ENCODE measurements around the gene FGFBP2. TPM values are rescaled to one million over a fixed set of nuclear protein-coding genes. Genes with fewer than 3 reads are reported as not detected.

Gene FGFBP2, protein sequence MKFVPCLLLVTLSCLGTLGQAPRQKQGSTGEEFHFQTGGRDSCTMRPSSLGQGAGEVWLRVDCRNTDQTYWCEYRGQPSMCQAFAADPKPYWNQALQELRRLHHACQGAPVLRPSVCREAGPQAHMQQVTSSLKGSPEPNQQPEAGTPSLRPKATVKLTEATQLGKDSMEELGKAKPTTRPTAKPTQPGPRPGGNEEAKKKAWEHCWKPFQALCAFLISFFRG
- 2.7 TPM for total RNA-seq
- long read RNA-seq = 0 reads

DNA sequence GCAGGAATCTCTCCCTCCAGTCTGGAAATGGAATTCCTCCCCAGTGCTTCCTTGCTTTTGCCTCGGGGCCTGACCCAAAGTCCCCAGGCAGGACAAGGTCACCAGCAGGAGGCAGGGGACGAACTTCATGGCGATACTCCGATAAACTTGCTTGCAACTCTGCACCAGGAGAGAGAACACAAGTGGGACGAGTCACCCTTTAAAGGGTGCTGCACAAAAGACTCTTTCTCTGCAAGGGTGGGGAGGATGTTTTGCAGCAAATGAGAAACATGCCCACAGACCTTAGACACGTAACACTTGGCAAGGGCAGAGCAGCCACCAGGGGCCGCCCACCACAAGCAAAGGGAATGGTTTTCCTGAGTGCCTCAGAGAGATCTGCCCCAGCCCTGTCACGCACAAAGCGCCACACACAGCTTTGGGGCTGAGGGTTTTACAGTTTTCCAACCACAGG lies at the start of gene FGFBP2:
Gene FGFBP2, minus strand, starts transcription at position 175 of the 451 bp plus-strand sequence. Its CDS starts 46 bp downstream, at position 129.
- DNase-seq (ENCODE audit: missing footprints) = peak; percentile 69
- intact Hi-C loops (cut with DNase I) = loop anchor here (5.0 kb wide), 1 partner anchor 39 kb away; no protein-coding TSS in a partner anchor
- ATAC-seq = peak; percentile 67

DNA sequence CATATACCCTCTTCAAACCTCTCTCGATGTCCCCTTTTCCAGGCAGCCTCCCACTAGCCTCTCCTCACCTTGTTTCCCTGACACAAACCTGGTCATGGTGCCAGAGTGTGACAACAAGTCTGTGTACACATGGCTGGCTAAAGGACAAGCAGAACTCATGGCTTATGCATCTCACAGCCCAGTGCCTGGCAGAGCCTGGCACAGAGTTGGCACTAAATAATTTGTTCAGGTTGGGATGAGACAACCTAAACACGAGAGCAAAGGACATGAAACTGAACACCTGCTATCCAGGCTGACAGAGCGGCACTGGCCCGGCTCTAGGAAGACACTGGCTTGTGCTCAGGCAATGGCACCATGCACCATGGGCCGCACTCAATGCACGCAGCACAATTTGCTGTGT lies 48.2 kb upstream of the FGFBP2 start:
- ATAC-seq = no peak
- DNase-seq (ENCODE audit: missing footprints) = no peak
- intact Hi-C loops (cut with DNase I) = no loop called here

DNA sequence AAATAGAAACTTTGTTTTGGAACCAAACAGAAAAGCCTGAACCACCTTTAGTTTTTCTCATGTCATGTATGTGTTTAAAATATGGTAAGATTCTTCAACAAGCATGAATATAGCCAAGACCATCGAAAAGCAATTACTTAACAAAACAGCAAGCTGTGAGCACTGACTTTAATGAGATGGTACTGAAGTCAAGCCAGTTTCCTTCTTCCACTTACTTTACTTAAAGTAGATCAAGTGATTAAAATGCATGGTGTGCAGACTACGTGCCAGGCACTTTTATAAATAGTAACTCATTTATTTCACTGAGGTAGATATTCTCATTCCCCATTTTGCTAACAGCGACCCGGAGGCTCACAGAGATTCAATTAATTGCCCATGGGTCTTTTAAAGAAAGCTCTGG lies 46.2 kb upstream of the FGFBP2 start:
- intact Hi-C loops (cut with DNase I) = no loop called here
- DNase-seq (ENCODE audit: missing footprints) = no peak
- no peak for ATAC-seq

DNA sequence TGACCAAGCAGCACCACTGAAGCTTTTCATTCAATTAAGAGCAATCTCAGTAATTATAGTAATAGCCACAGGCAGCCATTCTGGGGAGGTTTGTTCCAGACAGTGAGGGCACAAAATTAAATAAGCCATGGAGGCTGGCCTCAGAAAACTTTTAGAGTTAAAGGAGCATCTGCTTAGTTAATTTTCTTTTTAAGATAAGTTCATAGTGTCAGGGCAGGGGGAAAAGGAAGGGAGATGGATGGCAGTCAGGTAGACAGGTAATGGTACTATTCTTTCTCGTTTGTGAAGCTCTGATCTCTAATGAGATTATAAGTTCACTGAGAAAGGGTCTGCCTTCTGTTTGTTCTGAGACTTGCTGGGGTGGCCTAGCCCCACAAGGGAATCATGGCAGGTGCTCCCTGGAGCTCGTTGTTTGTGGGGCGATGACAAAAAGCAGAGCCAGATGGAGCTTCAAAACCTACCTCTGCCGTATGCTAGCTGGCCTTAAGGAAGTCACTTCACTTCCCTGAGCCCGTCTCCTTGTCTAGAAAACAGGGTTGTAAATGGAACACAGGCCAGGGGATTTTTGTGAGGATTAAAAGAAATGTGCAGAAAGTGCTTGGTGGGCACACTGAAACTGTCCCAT lies 44.6 kb upstream of the FGFBP2 start:
- DNase-seq (ENCODE audit: missing footprints) (no peak), ATAC-seq (no peak)
- intact Hi-C loops (cut with DNase I) = no loop called here

DNA sequence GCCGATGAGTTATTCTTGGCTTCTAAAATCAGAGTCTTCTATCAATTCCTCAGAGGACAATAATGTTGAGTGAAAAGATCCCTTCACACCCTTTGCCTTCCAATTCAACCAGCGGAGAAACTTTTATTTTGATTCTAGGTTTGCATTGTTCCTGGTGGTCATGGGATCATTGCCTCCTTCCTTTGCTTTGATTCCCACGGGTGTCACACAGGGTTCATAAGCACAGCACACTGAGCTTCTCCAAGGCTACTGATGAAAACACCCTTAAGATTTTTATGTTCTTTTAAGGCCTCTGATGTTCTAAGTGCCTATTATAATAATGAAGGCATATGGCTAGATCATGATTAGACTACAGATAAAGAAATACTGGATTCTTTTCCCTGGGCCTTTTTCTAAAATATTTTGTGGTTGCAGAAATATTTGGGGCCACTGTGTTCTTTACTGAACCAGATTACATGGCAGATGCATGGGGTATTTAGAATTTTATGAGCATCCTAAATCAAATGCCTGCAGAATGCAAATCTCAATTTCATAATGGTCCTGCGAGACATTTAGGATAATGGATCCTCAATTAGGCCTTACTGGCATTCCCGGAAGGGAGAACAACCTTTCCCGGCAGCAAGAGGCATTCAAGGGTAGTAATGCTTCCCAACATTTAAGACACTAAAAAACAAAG lies 43.9 kb upstream of the FGFBP2 start:
- ATAC-seq = no peak
- no peak for DNase-seq (ENCODE audit: missing footprints)
- intact Hi-C loops (cut with DNase I) = no loop called here

DNA sequence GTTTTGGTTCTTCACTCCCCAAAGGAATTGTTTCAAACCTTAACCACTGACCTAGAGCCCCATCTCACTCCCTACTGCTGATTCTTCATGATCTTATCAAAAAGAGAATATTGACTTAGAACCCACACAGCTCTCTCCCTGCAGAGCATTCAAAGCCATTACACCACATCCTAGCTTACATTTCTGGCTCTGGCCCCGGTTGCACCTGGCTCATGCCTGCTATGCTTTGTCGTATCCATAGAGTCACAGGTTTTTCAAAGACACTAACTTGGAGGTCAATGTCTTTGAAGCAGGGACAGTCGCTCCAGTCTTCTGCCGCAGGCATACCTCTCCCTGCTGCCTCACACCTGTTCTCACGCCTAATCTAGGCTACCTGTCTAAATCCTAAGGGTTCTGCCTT lies 42.7 kb upstream of the FGFBP2 start:
- intact Hi-C loops (cut with DNase I) = no loop called here

DNA sequence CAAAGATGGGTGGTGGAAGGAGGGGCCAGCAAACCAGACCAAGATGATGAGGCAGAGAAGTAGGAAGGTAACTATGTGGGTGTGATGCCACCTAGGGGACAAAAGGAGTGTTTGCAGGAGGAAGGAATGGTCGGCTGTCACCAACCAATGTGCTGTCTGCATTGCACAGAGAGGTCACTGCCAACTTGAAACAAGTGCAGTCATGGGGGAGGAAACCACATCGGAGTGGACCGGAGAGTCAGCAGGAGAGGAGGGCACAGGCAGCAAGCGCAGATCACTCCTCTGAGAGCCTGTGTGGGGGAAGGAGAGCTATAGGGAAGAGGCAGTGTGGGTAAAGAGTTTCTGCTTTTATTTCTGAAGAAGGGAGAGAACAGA lies 38.5 kb upstream of the FGFBP2 start:
- ATAC-seq (peak; percentile 93), DNase-seq (ENCODE audit: missing footprints) (no peak)
- intact Hi-C loops (cut with DNase I) = loop anchor here (2.0 to 5.0 kb wide), 4 partner anchors 39 to 519 kb away; partner anchors contain the start of gene FGFBP2

More for the DNA sequence above, 42.7 kb upstream of the FGFBP2 start:
- DNase-seq (ENCODE audit: missing footprints) = no peak
- no peak for ATAC-seq

DNA sequence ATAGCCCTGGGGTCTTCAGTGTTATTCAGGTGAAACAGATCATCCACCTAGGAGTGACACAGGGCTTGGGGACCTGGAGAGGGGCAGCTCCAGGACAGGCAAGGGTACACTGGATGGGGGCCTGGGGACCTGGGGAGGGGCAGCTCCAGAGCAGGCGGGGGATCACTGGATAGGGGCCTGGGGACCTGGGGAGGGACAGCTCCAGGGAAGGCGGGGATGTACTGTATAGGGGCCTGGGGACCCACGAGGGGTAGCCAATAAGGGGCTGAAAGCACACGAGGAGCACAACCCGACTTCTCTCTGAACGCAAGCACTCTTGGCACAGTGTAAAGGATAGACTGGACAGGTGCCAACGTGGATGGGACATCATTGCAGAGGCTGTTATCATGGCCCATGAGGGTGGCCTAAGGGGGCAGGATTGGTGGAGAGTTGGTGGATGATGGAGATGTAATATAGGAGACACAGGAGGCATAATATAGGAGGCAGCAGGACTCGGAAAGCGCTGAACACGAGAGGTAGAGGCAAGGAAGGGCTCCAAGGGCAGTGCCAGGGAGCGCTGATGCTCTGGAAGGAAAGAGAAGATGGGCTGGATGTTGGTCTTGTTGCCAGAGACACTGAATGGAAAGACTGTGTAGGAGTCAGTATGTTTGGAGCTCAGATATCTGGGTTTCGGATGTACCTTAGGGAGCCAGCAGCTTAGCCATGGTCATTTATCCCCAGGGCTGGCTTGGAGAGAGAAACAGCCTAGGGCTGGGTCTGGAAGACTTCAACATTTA lies 37.9 kb upstream of the FGFBP2 start:
- intact Hi-C loops (cut with DNase I) = loop anchor here (2.0 to 5.0 kb wide), 4 partner anchors 39 to 519 kb away; partner anchors contain the start of gene FGFBP2
- DNase-seq (ENCODE audit: missing footprints) (no peak), ATAC-seq (peak; percentile 18)

DNA sequence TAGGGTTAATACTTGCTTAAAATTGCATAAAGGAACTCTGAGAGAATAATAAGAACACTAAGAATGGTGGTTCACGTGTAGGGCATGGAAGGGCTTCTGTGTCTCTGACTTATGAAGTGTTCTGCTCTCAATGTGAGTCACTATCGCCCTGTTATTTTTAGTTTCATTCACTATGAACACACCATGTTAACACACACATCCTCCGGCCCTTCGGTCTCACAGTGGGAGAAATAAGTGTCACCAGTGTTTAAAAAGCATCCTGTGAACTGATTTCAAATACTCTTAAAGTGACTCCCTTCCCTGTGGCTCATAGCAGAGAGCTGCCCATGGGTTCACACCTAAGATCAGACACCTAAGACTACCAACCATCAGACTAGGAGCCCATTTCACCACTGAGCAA lies 33.8 kb upstream of the FGFBP2 start:
- ATAC-seq (peak; percentile 37), DNase-seq (ENCODE audit: missing footprints) (no peak)
- intact Hi-C loops (cut with DNase I) = no loop called here

DNA sequence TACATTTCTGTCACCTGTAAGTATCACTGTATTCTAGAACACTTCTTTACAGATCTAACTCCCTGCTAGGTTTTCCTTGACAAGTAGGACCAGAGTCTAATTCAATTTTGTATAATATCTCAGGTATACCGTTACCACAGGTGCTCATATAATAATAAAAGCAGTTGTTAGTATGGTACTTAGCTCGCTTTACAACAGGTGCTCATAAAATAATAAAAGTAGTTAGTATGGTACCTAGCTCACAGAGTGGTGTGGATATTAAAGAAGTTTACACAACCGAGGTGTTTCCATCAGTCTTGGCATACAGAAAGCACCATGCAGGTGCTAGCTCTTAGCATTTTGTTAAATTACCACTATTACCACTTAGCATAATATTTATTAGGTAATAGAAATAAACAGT lies 32.9 kb upstream of the FGFBP2 start:
- no peak for ATAC-seq
- intact Hi-C loops (cut with DNase I) = no loop called here
- no peak for DNase-seq (ENCODE audit: missing footprints)

DNA sequence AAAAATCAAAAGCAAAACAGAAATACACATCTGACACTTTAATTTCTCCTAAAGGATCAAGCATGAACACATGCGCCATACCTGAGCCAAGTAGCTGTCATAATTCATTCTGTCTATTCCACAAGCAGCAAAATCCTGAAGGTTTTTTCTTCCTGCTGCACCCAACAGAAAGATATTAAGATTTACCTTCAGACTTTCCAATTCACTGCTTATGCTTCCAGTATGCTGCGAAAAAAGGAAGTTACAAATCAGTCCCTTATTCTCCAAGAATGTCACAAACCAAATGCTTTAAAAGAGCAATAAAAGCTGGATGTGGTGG lies 29.2 kb upstream of the FGFBP2 start:
- intact Hi-C loops (cut with DNase I) = no loop called here
- DNase-seq (ENCODE audit: missing footprints) = no peak

DNA sequence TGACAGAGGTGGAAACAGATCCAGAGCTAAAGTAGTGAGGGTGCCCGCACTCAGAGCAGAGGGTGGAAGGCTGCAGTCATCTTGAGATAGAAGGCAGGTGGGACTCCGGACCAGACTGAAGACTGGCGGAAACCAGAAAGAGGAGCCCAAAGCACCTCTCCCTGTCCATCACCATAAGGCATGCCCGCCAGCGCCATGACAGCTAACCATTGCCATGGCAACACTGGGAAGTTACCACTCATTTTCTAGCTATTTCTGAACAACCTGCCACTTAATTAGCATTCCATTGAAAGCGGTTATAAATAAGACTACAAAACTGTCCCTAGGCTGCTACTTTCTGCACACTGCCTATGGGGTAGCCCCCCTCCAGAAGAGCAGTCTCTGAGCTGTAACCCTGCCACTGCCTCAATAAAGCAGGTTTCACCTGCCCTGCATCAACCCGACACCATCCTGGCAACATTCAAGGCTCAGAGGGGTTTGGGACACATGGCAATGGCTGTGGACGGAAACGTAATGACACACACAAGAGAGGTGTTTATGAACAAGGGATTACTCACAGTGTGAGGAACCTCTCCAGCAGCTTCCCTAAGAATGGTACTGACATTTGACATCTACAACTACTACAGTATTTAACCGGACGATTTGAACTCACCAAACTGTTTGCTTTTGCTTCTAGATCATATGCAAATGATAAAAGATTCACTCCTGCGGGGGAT lies 27.8 kb upstream of the FGFBP2 start:
- DNase-seq (ENCODE audit: missing footprints) (no peak), ATAC-seq (no peak)
- intact Hi-C loops (cut with DNase I) = no loop called here

More for the DNA sequence above, 29.2 kb upstream of the FGFBP2 start:
- ATAC-seq = no peak

DNA sequence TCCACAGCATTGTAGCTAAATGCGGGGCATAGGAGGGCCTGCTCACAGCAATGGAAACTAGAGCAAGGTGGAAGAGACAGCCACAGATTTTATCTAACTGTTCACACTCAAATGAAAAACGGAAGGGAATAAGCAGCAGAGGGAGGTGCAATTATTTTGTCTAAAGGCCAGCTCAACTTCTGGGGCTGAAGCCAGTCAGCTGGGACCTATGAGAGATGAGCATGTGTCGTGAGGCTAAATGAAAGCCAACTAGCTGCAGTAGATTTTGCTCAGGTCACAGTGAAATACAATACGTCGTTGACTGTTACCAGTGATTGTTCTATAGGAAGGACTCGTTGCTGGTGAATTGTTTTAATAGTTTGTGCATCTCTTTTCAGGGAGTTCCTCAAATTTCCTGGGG lies 26.4 kb upstream of the FGFBP2 start:
- ATAC-seq = no peak
- intact Hi-C loops (cut with DNase I) = no loop called here

DNA sequence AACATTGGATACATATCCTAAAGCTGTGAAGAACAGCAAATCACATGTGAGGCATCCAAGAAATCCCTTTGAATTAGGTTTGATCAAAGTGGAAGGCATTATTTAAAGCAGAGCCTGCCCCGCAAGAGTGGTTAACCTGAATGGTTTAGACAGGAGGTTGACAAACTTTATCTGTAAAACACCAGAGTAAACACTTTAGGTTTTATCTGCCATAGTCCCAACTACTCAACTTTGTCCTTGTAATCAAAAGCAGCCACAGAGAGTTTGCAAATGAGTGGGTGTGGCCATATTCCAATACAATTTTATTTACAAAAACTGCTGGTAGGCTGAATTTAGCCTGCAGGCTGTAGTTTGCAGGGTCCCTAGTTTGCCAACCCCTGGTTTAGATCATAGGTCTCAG lies 25.2 kb upstream of the FGFBP2 start:
- ATAC-seq = no peak
- DNase-seq (ENCODE audit: missing footprints) = no peak
- intact Hi-C loops (cut with DNase I) = no loop called here

More for the DNA sequence above, 26.4 kb upstream of the FGFBP2 start:
- no peak for DNase-seq (ENCODE audit: missing footprints)

DNA sequence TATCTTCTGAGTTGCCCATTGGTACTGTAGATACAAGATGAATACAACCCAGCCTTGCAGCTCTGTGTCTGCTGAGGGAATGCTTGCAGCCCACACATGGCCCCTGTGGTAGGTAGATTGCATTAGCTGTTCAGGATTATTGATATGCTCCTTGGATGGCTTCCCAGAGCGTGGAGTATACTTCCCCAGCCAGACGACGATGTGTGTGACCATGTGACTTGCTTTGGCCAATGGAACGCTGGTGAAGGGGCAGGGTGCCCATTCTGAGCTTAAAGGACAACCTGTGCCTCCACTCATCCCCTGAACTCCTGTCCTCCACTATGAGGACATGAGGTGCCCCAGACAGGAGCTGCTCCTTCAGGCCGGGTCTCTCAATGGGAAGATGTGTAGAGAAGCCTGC lies 23.9 kb upstream of the FGFBP2 start:
- no peak for DNase-seq (ENCODE audit: missing footprints)
- ATAC-seq = no peak
- intact Hi-C loops (cut with DNase I) = no loop called here

DNA sequence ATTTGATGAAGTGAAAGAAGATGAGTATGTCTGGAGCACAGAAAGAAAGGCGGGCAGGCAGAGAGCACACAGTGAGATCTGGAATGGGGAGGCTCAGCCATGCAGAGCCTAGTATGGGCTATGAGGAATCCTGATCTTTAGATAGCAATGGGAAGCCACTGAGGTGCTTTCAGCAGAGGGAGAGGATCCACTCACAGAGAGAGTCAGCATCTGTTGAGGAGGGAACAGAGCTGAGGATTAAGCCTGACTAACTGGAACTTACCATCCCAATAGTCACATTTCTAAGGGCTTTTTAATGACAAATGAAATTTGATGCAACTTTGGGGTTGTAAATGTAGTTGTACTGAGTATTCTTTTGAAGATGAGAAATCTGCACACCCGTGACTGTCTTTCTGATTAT lies 20.6 kb upstream of the FGFBP2 start:
- DNase-seq (ENCODE audit: missing footprints) (no peak), ATAC-seq (no peak)
- intact Hi-C loops (cut with DNase I) = no loop called here

DNA sequence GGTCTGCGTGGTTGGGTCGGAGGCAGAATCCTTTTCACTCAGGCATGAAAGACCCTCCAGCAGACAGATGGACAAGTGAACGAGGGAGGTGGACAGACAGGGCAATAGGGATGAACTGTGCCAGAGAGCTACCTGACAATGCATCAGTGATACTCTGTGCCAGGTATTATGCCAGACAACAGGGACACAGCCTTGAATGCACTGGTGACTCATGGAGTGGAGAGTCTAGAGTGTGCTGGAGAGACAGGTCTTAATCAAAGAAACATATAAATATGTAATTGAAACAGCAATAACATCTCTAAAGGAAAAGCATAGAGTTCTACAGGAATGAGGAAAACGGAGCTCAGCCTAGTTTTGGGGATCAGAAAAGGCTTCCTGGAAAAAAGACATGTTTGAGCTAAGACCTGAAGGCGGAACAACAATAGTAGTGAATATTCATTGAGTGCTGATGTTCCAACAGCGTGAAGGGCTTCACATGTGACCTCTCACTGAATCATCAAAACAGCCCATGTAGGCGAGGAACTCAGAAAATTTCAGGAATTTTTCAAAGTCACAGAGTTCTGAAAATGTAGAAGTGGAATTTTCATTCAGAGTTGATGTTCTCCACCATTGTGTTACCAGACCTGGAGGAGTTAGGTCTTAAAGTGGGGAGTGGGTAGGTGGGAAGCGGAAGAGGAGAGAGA lies 20.0 kb upstream of the FGFBP2 start:
- no peak for ATAC-seq

More for the DNA sequence above, 20.0 kb upstream of the FGFBP2 start:
- intact Hi-C loops (cut with DNase I) = no loop called here
- no peak for DNase-seq (ENCODE audit: missing footprints)

Data from Right ventricle myocardium inferior (tissue), 1 donor.